T-cell (primary cell): ENCODE data around the gene RAB7A. TPM values are rescaled to one million over a fixed set of nuclear protein-coding genes. Genes with fewer than 3 reads are reported as not detected.
"Not testable (repeated sequence)": the region's sequence is repeated elsewhere in the genome, so short reads cannot be mapped to it uniquely, and the experiment has no call there.

Source experiments
- ATAC-seq, 4 experiments: fragments of 200-7000 bp in 3 of 4; fragments of 150-1000 bp in 1 of 4; cut with Tn5 transposase; replicated peaks in 1 of 4; 1 replicate in 3 of 4; 2 replicates in 1 of 4; pipeline ENCODE4 v1.10.0; 2021; ENCODE audit warnings: moderate library complexity in 3 of 4, mild to moderate bottlenecking in 2 of 4, moderate number of reproducible peaks in 1 of 4
- CTCF ChIA-PET, 2 donors: fragments of 300-600 bp; sonication (Branson Sonifier 250); formaldehyde crosslinking; loops; one replicate each; lab custom pipeline; 2022; ENCODE audit warnings: antibody characterized with exemption in 2 of 2; lab: Charles Lee
- POLR2A ChIA-PET, 2 donors: fragments of 300-600 bp; sonication (Branson Sonifier 250); formaldehyde crosslinking; loops; one replicate each; lab custom pipeline; 2022; ENCODE audit warnings: antibody characterized with exemption in 2 of 2; lab: Charles Lee
- DNase-seq, 35 experiments: peaks; one replicate each; pipeline versions ENCODE4 v3.0.0 to v3.0.0-alpha.2; 2013 to 2023
- H3K27ac ChIP-seq: one replicate; pipeline ENCODE4 v1.5.1; 2013; ENCODE audit warnings: low read length
- H3K27me3 ChIP-seq, 2 experiments: replicated peaks in 1 of 2; 1 replicate in 1 of 2; 2 replicates in 1 of 2; pipeline versions ENCODE4 v1.6.1 to v1.7.0; 2013; ENCODE audit warnings: low read length in 1 of 2, mixed read lengths in 1 of 2; ENCODE audit not compliant: control insufficient read depth in 2 of 2, insufficient read depth in 2 of 2; ENCODE audit errors: extremely low read depth in 1 of 2
- H3K36me3 ChIP-seq, 2 donors: 1 replicate in 1 of 2; 2 replicates in 1 of 2; pipeline versions ENCODE4 v1.6.1 to v1.7.0; 2013; ENCODE audit warnings: low read length in 1 of 2; ENCODE audit not compliant: control insufficient read depth in 2 of 2, insufficient read depth in 1 of 2; ENCODE audit errors: extremely low read depth in 1 of 2
- H3K4me1 ChIP-seq, 2 experiments: 1 replicate in 1 of 2; 2 replicates in 1 of 2; pipeline versions ENCODE4 v1.6.1 to v1.7.0; 2013; ENCODE audit warnings: low read length in 2 of 2, mixed read lengths in 1 of 2; ENCODE audit not compliant: insufficient read depth in 2 of 2, control insufficient read depth in 1 of 2; ENCODE audit errors: extremely low read depth in 1 of 2
- H3K4me3 ChIP-seq, 2 donors: 1 replicate in 1 of 2; 2 replicates in 1 of 2; pipeline versions ENCODE4 v1.5.1 to v1.7.0; 2013; ENCODE audit warnings: mild to moderate bottlenecking in 2 of 2, low read length in 1 of 2, moderate library complexity in 1 of 2; ENCODE audit not compliant: control insufficient read depth in 1 of 2; ENCODE audit errors: extremely low read depth in 1 of 2
- H3K9me3 ChIP-seq: 2 replicates; pipeline ENCODE4 v1.7.0; 2013
- H3K27ac Mint-ChIP-seq, 2 donors: one replicate each; pipeline ENCODE4 v1.8.0; 2020 to 2021; ENCODE audit warnings: mild to moderate bottlenecking in 2 of 2, mixed read lengths in 2 of 2
- H3K27me3 Mint-ChIP-seq, 2 donors: one replicate each; pipeline ENCODE4 v1.8.0; 2021 to 2022; ENCODE audit warnings: mixed read lengths in 2 of 2
- H3K36me3 Mint-ChIP-seq: one replicate; pipeline ENCODE4 v1.8.0; 2021; ENCODE audit warnings: mixed read lengths
- H3K4me1 Mint-ChIP-seq, 3 donors: one replicate each; pipeline ENCODE4 v1.8.0; 2020 to 2022; ENCODE audit warnings: mixed read lengths in 3 of 3, mild to moderate bottlenecking in 1 of 3
- H3K4me3 Mint-ChIP-seq, 3 donors: one replicate each; pipeline ENCODE4 v1.8.0; 2020 to 2022; ENCODE audit warnings: mild to moderate bottlenecking in 3 of 3, mixed read lengths in 3 of 3, moderate library complexity in 3 of 3
- H3K9me3 Mint-ChIP-seq, 3 donors: one replicate each; pipeline ENCODE4 v1.8.0; 2020 to 2022; ENCODE audit warnings: mixed read lengths in 3 of 3
- WGBS: methylation state at CpG from one replicate; pipeline ENCODE4 v1.1.5; 2013; ENCODE audit warnings: missing lambda C conversion rate; ENCODE audit not compliant: insufficient coverage; 5-methylcytosine and 5-hydroxymethylcytosine counted together
- total RNA-seq, 35 experiments: library from RNA in 6 of 35; stranded (reverse) in 6 of 35; fragments of 120-200 nt in 1 of 35; gene quantifications; one replicate each; pipeline versions ENCODE4 v1.2.1 to v1.2.4 and lab custom pipeline; 2013 to 2026

RAB7A gene
- total RNA-seq, 5 donors from 2014 or later (not counting 1 experiment from before 2014, with no cell fraction given), result 130 to 161 (median 140) TPM

- Mint-ChIP-seq H3K4me3 (peak overlapping the region in 1 of 3 donors; percentile 41), H3K4me1 (peaks cover 87 to 89% (median 88%) of the 10 kb centered on the region in 3 donors), H3K36me3 (peaks cover 23% of the 10 kb centered on the region), H3K9me3 (no peaks in the 10 kb centered on the region), H3K27me3 (no peaks in the 10 kb centered on the region), H3K27ac (peak overlapping the region; percentile 15 to 54)
- Histone ChIP-seq H3K4me1 (peaks cover 7 to 12% of the 10 kb centered on the region in 2 experiments), H3K9me3 (no peaks in the 10 kb centered on the region), H3K27ac (no peak overlapping the region), H3K36me3 (peaks cover 4% of the 10 kb centered on the region in 2 donors), H3K4me3 (no peak overlapping the region), H3K27me3 (no peaks in the 10 kb centered on the region)
- POLR2A ChIA-PET, result interaction anchor here (0.6 to 1.1 kb wide), 3 partner anchors 13 to 22 kb away, joined by 3 to 4 read pairs (median 4); no protein-coding TSS in a partner anchor
- DNase-seq, result no peak
- CTCF ChIA-PET, result no interaction called here
- WGBS, result 38% methylated on average over 4 of the region's 6 CpGs
- ATAC-seq, result no peak
Observed at GRCh38 chr3:128767094-128767750, 41.2 kb downstream of the RAB7A start.

GRCh38 chr3:128768471-128768870 lies 42.5 kb downstream of the RAB7A start:
- Mint-ChIP-seq H3K27ac (peak overlapping the region; percentile 40 to 45), H3K9me3 (no peaks in the 10 kb centered on the region), H3K36me3 (peaks cover 25% of the 10 kb centered on the region), H3K4me3 (peak overlapping the region in 1 of 3 donors; percentile 23), H3K4me1 (peaks cover 82 to 91% (median 84%) of the 10 kb centered on the region in 3 donors), H3K27me3 (no peaks in the 10 kb centered on the region)
- Histone ChIP-seq H3K27ac (no peak overlapping the region), H3K27me3 (no peaks in the 10 kb centered on the region), H3K4me3 (no peak overlapping the region), H3K9me3 (no peaks in the 10 kb centered on the region), H3K4me1 (peaks cover 7 to 12% of the 10 kb centered on the region in 2 experiments), H3K36me3 (peaks cover 4% of the 10 kb centered on the region in 2 donors)
- CTCF ChIA-PET, result interaction anchor here (0.6 to 1.0 kb wide), 5 partner anchors 43 to 394 kb away, joined by 3 to 6 read pairs (median 3); no protein-coding TSS in a partner anchor
- peak in 1 of 4 experiments; percentile 37 for ATAC-seq
- no CpG with 5 or more reads among the region's 5 CpGs for WGBS
- DNase-seq, result no peak
- POLR2A ChIA-PET, result interaction anchor here in 1 of 2 donors (0.6 to 1.1 kb wide), 2 partner anchors 18 to 666 kb away, joined by 3 to 4 read pairs; no protein-coding TSS in a partner anchor

- ChIA-PET POLR2A (no interaction called here), CTCF (interaction anchor here (0.6 to 0.9 kb wide), 5 partner anchors 13 to 680 kb away, joined by 3 read pairs; no protein-coding TSS in a partner anchor)
- no peak for ATAC-seq
- no peaks in the 10 kb centered on the region for H3K36me3 ChIP-seq
- WGBS, result 90% methylated on average over 2 of the region's 4 CpGs
- DNase-seq, result no peak
- Mint-ChIP-seq H3K36me3 (peaks cover 14% of the 10 kb centered on the region), H3K4me3 (no peak overlapping the region), H3K27me3 (no peaks in the 10 kb centered on the region), H3K9me3 (no peaks in the 10 kb centered on the region), H3K27ac (peak overlapping the region in 1 of 2 donors; percentile 48), H3K4me1 (peaks cover 79 to 85% (median 80%) of the 10 kb centered on the region in 3 donors)
- H3K27me3 ChIP-seq, result no peaks in the 10 kb centered on the region
- no peak overlapping the region for H3K4me3 ChIP-seq
- no peak overlapping the region for H3K27ac ChIP-seq
- H3K4me1 ChIP-seq, result peaks cover 7 to 18% of the 10 kb centered on the region in 2 experiments
- H3K9me3 ChIP-seq, result no peaks in the 10 kb centered on the region
Observed at GRCh38 chr3:128770387-128770786, 44.4 kb downstream of the RAB7A start.

- DNase-seq, H3K27me3 ChIP-seq, H3K4me3 ChIP-seq, H3K36me3 ChIP-seq, H3K27me3 Mint-ChIP-seq, H3K27ac Mint-ChIP-seq, H3K4me1 ChIP-seq, H3K9me3 Mint-ChIP-seq, H3K4me3 Mint-ChIP-seq, H3K9me3 ChIP-seq, CTCF ChIA-PET, ATAC-seq, H3K27ac ChIP-seq: not testable (repeated sequence)
- peaks cover 15% of the 10 kb centered on the region for H3K36me3 Mint-ChIP-seq
- 100% methylated on average over 13 of the region's 31 CpGs for WGBS
- POLR2A ChIA-PET, result interaction anchor here in 1 of 2 donors (0.6 kb wide), 1 partner anchor 55 kb away, joined by 5 read pairs; no protein-coding TSS in a partner anchor
- peaks cover 76 to 81% (median 80%) of the 10 kb centered on the region in 3 donors for H3K4me1 Mint-ChIP-seq
Observed at GRCh38 chr3:128773189-128773588, 47.2 kb downstream of the RAB7A start.

GRCh38 chr3:128773592-128773991 lies 47.6 kb downstream of the RAB7A start:
- H3K9me3 Mint-ChIP-seq, H3K27ac Mint-ChIP-seq, H3K4me3 ChIP-seq, H3K4me1 ChIP-seq, H3K27ac ChIP-seq, H3K36me3 ChIP-seq, H3K27me3 Mint-ChIP-seq, POLR2A ChIA-PET, H3K9me3 ChIP-seq, H3K27me3 ChIP-seq, ATAC-seq, CTCF ChIA-PET, DNase-seq, H3K4me3 Mint-ChIP-seq: not testable (repeated sequence)
- H3K4me1 Mint-ChIP-seq, result peaks cover 76 to 81% (median 80%) of the 10 kb centered on the region in 3 donors
- no CpG with 5 or more reads among the region's 6 CpGs for WGBS
- H3K36me3 Mint-ChIP-seq, result peaks cover 15% of the 10 kb centered on the region

GRCh38 chr3:128775241-128775640 lies 49.3 kb downstream of the RAB7A start:
- no peaks in the 10 kb centered on the region for H3K27me3 ChIP-seq
- Mint-ChIP-seq H3K4me1 (peaks cover 77 to 84% (median 80%) of the 10 kb centered on the region in 3 donors), H3K27ac (peak overlapping the region; percentile 26 to 69), H3K36me3 (peaks cover 15% of the 10 kb centered on the region), H3K27me3 (no peaks in the 10 kb centered on the region), H3K4me3 (no peak overlapping the region), H3K9me3 (no peaks in the 10 kb centered on the region)
- DNase-seq, result no peak
- ChIA-PET CTCF (no interaction called here), POLR2A (no interaction called here)
- H3K9me3 ChIP-seq, result no peaks in the 10 kb centered on the region
- no peak overlapping the region for H3K4me3 ChIP-seq
- peaks cover 2 to 16% of the 10 kb centered on the region in 2 experiments for H3K4me1 ChIP-seq
- H3K27ac ChIP-seq, result no peak overlapping the region
- ATAC-seq, result peak in 2 of 4 experiments; percentile 6 to 32
- peaks cover 0 to 4% of the 10 kb centered on the region in 2 donors for H3K36me3 ChIP-seq
- WGBS, result 80% methylated on average over 1 of the region's 3 CpGs
